IMR-90 (cell line): ENCODE data around the gene TENT5C.

ENCODE experiments used
- BHLHE40 ChIP-seq: fragments of 150-350 bp; IDR thresholded peaks from 2 replicates; pipeline ENCODE4 v1.6.1; 2016; ENCODE audit warnings: mild to moderate bottlenecking, low read depth, low read length
- CEBPB ChIP-seq: IDR thresholded peaks from 2 replicates; pipeline ENCODE4 v1.6.1; 2012; ENCODE audit warnings: low read depth, low read length, improper control_type of control experiment
- CHD1 ChIP-seq: IDR thresholded peaks from 2 replicates; pipeline ENCODE4 v1.6.1; 2012; ENCODE audit warnings: low read depth, low read length, improper control_type of control experiment
- ELK1 ChIP-seq: fragments of 150-350 bp; IDR thresholded peaks from 2 replicates; pipeline ENCODE4 v1.6.1; 2016; ENCODE audit warnings: low read depth, mild to moderate bottlenecking, low read length, moderate library complexity, borderline replicate concordance
- MXI1 ChIP-seq: IDR thresholded peaks from 2 replicates; pipeline ENCODE4 v1.6.1; 2012; ENCODE audit warnings: low read depth, mild to moderate bottlenecking, low read length, moderate library complexity, borderline replicate concordance
- NFE2L2 ChIP-seq: fragments of 150-350 bp; IDR thresholded peaks from 2 replicates; pipeline ENCODE4 v1.6.1; 2016; ENCODE audit warnings: low read depth, mild to moderate bottlenecking, low read length
- POLR2A ChIP-seq: IDR thresholded peaks from 2 replicates; pipeline ENCODE4 v1.6.1; 2012; ENCODE audit warnings: mild to moderate bottlenecking, low read depth, low read length
- RFX5 ChIP-seq: IDR thresholded peaks from 2 replicates; pipeline ENCODE4 v1.8.0; 2012; ENCODE audit warnings: low read depth, mild to moderate bottlenecking, low read length, moderate library complexity
- TF ChIP-seq, protein P1 (sequence below): conservative IDR thresholded peaks from 2 replicates; pipeline ENCODE4 v1.5.1; 2012; ENCODE audit warnings: mild to moderate bottlenecking, low read depth, low read length, improper control_type of control experiment
- TF ChIP-seq, protein P2 (sequence below): fragments of 150-350 bp; IDR thresholded peaks from 2 replicates; pipeline ENCODE4 v1.6.1; 2017; ENCODE audit warnings: mild to moderate bottlenecking, antibody characterized with exemption, low read length, low read depth

DNA sequence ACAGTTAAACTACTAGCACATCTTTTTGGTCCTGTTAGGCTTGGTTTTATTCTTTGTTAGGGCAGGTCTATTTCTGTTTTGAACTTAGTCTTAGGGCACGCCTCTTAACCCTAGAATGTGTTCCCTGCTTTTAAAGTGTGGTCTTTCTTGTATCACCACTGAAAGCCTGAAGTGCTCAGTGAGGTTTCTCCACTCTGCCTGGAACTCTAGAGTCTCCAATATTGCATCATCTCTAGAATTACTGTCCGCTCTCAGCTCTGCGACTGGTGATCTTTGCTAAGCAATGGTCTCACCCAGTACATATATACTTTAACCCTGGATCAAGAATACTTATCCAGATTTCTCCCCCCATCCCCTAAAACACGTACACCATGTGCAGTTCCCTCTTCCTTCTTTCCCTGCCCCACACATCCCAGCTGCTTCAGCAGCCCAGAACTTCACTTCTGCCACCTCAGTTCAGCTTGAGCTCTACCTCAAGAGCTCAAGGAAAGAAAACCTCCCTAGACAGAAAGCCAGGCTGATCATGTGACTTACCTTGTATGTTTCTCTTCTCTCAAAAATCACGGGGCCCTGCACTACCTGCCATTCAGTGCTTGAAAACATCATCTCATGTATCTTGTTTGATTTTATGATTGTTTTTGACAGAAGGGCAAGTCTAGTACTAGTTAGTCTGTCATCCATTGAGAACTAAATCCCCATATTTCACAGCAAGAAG lies 59.9 kb downstream of the TENT5C start:
- TF ChIP-seq CEBPB (peak; percentile 69; the same call in 1 of the 2 replicates), NFE2L2 (no peak), POLR2A (no peak), RFX5 (no peak), ELK1 (no peak), CHD1 (no peak), MXI1 (no peak), BHLHE40 (no peak)
- TF ChIP-seq, protein P1, sequence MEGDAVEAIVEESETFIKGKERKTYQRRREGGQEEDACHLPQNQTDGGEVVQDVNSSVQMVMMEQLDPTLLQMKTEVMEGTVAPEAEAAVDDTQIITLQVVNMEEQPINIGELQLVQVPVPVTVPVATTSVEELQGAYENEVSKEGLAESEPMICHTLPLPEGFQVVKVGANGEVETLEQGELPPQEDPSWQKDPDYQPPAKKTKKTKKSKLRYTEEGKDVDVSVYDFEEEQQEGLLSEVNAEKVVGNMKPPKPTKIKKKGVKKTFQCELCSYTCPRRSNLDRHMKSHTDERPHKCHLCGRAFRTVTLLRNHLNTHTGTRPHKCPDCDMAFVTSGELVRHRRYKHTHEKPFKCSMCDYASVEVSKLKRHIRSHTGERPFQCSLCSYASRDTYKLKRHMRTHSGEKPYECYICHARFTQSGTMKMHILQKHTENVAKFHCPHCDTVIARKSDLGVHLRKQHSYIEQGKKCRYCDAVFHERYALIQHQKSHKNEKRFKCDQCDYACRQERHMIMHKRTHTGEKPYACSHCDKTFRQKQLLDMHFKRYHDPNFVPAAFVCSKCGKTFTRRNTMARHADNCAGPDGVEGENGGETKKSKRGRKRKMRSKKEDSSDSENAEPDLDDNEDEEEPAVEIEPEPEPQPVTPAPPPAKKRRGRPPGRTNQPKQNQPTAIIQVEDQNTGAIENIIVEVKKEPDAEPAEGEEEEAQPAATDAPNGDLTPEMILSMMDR, result no peak
- TF ChIP-seq, protein P2, sequence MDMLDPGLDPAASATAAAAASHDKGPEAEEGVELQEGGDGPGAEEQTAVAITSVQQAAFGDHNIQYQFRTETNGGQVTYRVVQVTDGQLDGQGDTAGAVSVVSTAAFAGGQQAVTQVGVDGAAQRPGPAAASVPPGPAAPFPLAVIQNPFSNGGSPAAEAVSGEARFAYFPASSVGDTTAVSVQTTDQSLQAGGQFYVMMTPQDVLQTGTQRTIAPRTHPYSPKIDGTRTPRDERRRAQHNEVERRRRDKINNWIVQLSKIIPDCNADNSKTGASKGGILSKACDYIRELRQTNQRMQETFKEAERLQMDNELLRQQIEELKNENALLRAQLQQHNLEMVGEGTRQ, result no peak
